Effector memory CD4-positive, alpha-beta T cell (primary cell): ENCODE data around the gene UBE2E2.

ENCODE experiments used
- DNase-seq, 3 donors: peaks; one replicate each; pipeline ENCODE4 v3.0.0-alpha.2; 2020
- H3K27ac ChIP-seq: 2 replicates; pipeline ENCODE4 v1.7.0; 2013; ENCODE audit warnings: mild to moderate bottlenecking, low read length, moderate library complexity; ENCODE audit not compliant: insufficient read depth, poor library complexity, severe bottlenecking
- H3K27me3 ChIP-seq: replicated peaks from 2 replicates; pipeline ENCODE4 v1.7.0; 2013; ENCODE audit warnings: mild to moderate bottlenecking, low read length; ENCODE audit not compliant: insufficient read depth, control insufficient read depth, poor library complexity, severe bottlenecking
- H3K36me3 ChIP-seq: 2 replicates; pipeline ENCODE4 v1.7.0; 2013; ENCODE audit warnings: mild to moderate bottlenecking, low read length, moderate library complexity; ENCODE audit not compliant: control insufficient read depth, insufficient read depth
- H3K4me1 ChIP-seq: 2 replicates; pipeline ENCODE4 v1.7.0; 2013; ENCODE audit warnings: low read length, mild to moderate bottlenecking; ENCODE audit not compliant: control insufficient read depth, insufficient read depth, poor library complexity, severe bottlenecking
- H3K4me3 ChIP-seq: 2 replicates; pipeline ENCODE4 v1.7.0; 2013; ENCODE audit warnings: low read length, low read depth, mild to moderate bottlenecking; ENCODE audit not compliant: insufficient read depth, poor library complexity, severe bottlenecking
- H3K9me3 ChIP-seq: 2 replicates; pipeline ENCODE4 v1.7.0; 2013; ENCODE audit warnings: mild to moderate bottlenecking, low read length, moderate library complexity; ENCODE audit not compliant: control insufficient read depth

Gene UBE2E2

GRCh38 chr3:23252122-23252521 is 49.0 kb downstream of the UBE2E2 start:
- DNase-seq: no peak
- Histone ChIP-seq H3K9me3 (no peaks in the 10 kb centered on the region), H3K27me3 (no peaks in the 10 kb centered on the region), H3K36me3 (no peaks in the 10 kb centered on the region), H3K4me1 (no peaks in the 10 kb centered on the region), H3K27ac (no peak overlapping the region), H3K4me3 (no peak overlapping the region)

GRCh38 chr3:23253214-23253613 is 50.1 kb downstream of the UBE2E2 start:
- no peak overlapping the region for H3K4me3 ChIP-seq
- no peaks in the 10 kb centered on the region for H3K9me3 ChIP-seq
- no peak for DNase-seq
- no peak overlapping the region for H3K27ac ChIP-seq
- no peaks in the 10 kb centered on the region for H3K36me3 ChIP-seq
- H3K4me1 ChIP-seq: no peaks in the 10 kb centered on the region
- H3K27me3 ChIP-seq: no peaks in the 10 kb centered on the region

GRCh38 chr3:23254282-23254681 is 51.2 kb downstream of the UBE2E2 start:
- no peaks in the 10 kb centered on the region for H3K36me3 ChIP-seq
- DNase-seq: no peak
- H3K27ac ChIP-seq: no peak overlapping the region
- no peaks in the 10 kb centered on the region for H3K4me1 ChIP-seq
- no peaks in the 10 kb centered on the region for H3K9me3 ChIP-seq
- H3K27me3 ChIP-seq: no peaks in the 10 kb centered on the region
- H3K4me3 ChIP-seq: no peak overlapping the region

- H3K27me3 ChIP-seq: no peaks in the 10 kb centered on the region
- no peaks in the 10 kb centered on the region for H3K4me1 ChIP-seq
- DNase-seq: no peak
- no peak overlapping the region for H3K27ac ChIP-seq
- H3K9me3 ChIP-seq: no peaks in the 10 kb centered on the region
- no peak overlapping the region for H3K4me3 ChIP-seq
- no peaks in the 10 kb centered on the region for H3K36me3 ChIP-seq
Observed at GRCh38 chr3:23254835-23255234, 51.7 kb downstream of the UBE2E2 start.

- DNase-seq: no peak
- Histone ChIP-seq H3K27me3 (no peaks in the 10 kb centered on the region), H3K4me1 (no peaks in the 10 kb centered on the region), H3K9me3 (no peaks in the 10 kb centered on the region), H3K27ac (no peak overlapping the region), H3K4me3 (no peak overlapping the region), H3K36me3 (no peaks in the 10 kb centered on the region)
Observed at GRCh38 chr3:23256741-23257435, 53.8 kb downstream of the UBE2E2 start.

- no peaks in the 10 kb centered on the region for H3K36me3 ChIP-seq
- no peak for DNase-seq
- no peak overlapping the region for H3K27ac ChIP-seq
- no peak overlapping the region for H3K4me3 ChIP-seq
- H3K9me3 ChIP-seq: no peaks in the 10 kb centered on the region
- no peaks in the 10 kb centered on the region for H3K4me1 ChIP-seq
- H3K27me3 ChIP-seq: no peaks in the 10 kb centered on the region
Observed at GRCh38 chr3:23258110-23258509, 55.0 kb downstream of the UBE2E2 start.

- no peak overlapping the region for H3K27ac ChIP-seq
- no peaks in the 10 kb centered on the region for H3K9me3 ChIP-seq
- H3K4me3 ChIP-seq: no peak overlapping the region
- H3K4me1 ChIP-seq: no peaks in the 10 kb centered on the region
- H3K27me3 ChIP-seq: no peaks in the 10 kb centered on the region
- no peak for DNase-seq
- no peaks in the 10 kb centered on the region for H3K36me3 ChIP-seq
Observed at GRCh38 chr3:23259515-23259914, 56.4 kb downstream of the UBE2E2 start.

- no peak overlapping the region for H3K4me3 ChIP-seq
- no peaks in the 10 kb centered on the region for H3K27me3 ChIP-seq
- DNase-seq: no peak
- no peaks in the 10 kb centered on the region for H3K9me3 ChIP-seq
- H3K4me1 ChIP-seq: no peaks in the 10 kb centered on the region
- no peaks in the 10 kb centered on the region for H3K36me3 ChIP-seq
- no peak overlapping the region for H3K27ac ChIP-seq
Observed at GRCh38 chr3:23262766-23263165, 59.6 kb downstream of the UBE2E2 start.

- Histone ChIP-seq H3K9me3 (no peaks in the 10 kb centered on the region), H3K4me1 (no peaks in the 10 kb centered on the region), H3K27ac (no peak overlapping the region), H3K36me3 (no peaks in the 10 kb centered on the region), H3K4me3 (no peak overlapping the region), H3K27me3 (no peaks in the 10 kb centered on the region)
- DNase-seq: no peak
Observed at GRCh38 chr3:23263796-23264195, 60.7 kb downstream of the UBE2E2 start.

- no peak overlapping the region for H3K4me3 ChIP-seq
- no peaks in the 10 kb centered on the region for H3K27me3 ChIP-seq
- H3K27ac ChIP-seq: no peak overlapping the region
- no peaks in the 10 kb centered on the region for H3K9me3 ChIP-seq
- no peaks in the 10 kb centered on the region for H3K36me3 ChIP-seq
- no peaks in the 10 kb centered on the region for H3K4me1 ChIP-seq
- DNase-seq: no peak
Observed at GRCh38 chr3:23264413-23264812, 61.3 kb downstream of the UBE2E2 start.
